DMS153 treated with DMSO at 0.1 percent for 48 hours (cell line): ENCODE measurements around the gene TPRG1.

ENCODE experiments used
- DNase-seq: peaks from one replicate; lab custom pipeline; 2025; ENCODE audit not compliant: unreplicated experiment; lab: John Stamatoyannopoulos, UW

TPRG1 gene

DNA sequence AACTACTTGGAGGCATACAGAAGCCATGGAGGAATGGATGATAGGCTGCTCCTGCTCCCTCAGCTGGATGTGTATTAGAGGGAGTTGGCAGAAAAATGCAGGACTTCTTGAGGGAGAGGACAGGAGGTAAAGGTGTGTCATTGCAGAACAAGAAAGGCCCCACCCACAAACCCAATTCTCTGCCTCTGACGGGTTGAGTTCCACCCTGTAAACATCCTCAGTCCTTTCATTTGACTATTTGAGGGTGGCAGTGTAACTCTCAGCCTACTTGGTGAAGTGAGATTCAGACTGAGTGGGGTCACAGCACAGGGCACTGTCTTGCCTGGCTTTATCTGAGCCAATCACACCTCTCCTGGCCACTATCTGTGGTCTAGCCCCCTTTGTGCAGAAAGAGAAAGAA lies at the start of gene TPRG1:
TPRG1 (plus strand) TSS at position 265 of the 400 bp plus-strand sequence. CDS start 35,414 bp downstream, outside the sequence.
- DNase-seq: no peak

DNA sequence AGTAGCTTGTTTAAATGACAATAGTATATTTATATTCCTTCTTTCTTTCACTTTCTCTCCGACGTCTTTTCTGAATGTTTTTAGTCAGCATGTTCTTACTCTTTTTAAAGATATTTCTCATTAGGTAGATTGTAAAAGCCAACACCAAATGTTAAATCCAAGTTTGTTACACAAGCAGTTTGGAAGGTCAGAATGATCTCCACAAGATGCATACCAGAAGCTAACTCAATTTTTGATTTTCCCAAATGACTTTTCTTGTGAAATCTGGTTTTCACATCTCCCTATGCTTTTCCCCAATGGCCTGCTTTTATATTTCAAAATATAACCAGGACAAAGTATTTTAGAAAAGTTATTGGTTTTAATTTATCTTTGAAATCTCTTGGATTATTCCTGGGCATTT lies 49.7 kb upstream of the TPRG1 start:
- DNase-seq: no peak

DNA sequence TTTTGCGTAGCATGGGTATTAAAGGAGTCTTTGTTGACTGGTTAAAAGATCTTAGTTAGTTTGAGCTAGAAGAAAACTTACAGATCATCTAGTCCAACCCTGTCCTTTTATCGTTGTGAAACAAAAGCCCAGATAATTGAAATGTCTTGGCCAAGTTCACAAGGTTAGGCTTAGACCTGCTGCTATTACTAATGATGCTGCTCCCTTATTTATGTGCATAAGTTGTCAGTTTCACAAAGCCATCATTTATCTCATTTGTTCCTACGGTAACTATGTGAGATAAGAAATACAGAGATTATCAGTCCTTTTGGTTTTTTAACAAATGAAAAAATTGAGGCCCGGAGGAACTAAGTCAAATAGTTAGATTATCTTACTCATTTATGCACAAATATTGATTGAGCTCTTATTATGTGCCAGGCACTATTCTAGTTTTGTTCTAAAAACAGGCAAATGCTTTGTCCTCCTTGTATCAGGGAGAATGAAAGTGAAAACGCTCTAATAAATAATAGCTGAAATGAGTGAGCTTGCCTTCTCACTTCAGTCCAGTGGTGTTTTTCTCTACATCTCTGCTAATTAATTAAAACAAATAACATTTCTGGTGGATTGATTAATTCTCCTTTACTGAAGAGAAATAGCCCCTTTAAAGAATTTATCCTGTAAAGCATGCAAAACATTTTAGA lies 49.1 kb upstream of the TPRG1 start:
- no peak for DNase-seq

DNA sequence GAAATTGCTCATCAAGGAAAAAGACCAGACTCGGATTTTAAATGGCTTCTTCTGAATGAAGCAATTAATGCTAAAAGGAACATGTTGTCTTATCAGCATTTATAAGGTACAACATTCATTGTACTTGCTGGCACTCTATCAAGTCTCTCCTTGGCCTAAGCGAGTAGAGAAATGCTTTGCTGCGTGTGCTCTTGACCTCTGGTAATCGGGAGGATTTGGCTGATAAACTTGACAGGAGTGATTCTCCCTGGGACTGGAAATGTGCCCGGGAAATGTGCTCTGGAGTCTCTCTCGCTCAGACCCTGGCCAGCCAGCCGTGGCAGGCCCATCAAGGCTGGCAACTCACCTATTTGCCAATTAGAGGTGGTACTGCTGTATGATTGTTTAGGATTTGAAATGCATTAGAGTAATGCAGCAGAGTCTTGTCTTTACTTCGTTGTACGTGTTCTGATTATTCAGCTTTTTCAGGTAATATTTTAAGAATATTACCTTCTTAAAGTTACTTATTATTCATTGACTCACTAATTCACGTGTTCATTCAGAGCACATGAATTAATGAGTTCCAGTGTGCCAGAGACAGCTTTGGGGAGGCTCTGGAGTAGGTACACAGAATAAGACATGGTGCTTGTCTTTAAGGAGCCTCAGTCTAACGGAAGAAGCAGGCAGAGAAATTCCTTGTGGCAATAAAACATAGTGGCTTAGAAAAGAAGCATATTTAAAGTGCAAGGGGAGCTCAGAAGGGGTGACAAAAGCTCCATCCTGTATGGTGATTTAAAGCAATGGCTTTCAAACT lies 48.0 kb upstream of the TPRG1 start:
- no peak for DNase-seq

GRCh38 chr3:189132231-189132671 lies 39.5 kb upstream of the TPRG1 start:
- no peak for DNase-seq

- DNase-seq: no peak
These were observed 38.9 kb upstream of the TPRG1 start for GRCh38 chr3:189132839-189133238.

DNA sequence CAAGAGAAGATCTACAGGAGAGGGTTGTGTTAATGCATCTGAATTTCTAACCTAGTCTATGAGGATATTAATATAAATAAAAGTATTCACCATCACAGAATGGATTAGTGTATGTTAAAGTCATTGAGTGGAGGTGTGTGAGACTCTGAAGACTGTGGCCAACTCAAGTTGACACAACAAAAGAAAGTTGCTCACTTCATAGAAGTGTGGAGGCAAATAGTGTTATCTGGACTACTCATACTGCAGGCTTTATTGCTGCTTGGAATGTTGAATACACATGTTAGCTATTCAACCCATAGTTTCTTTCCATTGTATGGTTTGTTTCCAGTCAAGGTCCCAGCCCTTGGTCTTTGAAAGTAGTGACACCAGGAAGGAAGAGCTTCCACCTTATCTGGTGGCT lies 38.0 kb upstream of the TPRG1 start:
- DNase-seq: no peak

- no peak for DNase-seq
These were observed 34.4 kb upstream of the TPRG1 start for GRCh38 chr3:189137416-189137815.

GRCh38 chr3:189138901-189139610 lies 32.7 kb upstream of the TPRG1 start:
- no peak for DNase-seq

DNA sequence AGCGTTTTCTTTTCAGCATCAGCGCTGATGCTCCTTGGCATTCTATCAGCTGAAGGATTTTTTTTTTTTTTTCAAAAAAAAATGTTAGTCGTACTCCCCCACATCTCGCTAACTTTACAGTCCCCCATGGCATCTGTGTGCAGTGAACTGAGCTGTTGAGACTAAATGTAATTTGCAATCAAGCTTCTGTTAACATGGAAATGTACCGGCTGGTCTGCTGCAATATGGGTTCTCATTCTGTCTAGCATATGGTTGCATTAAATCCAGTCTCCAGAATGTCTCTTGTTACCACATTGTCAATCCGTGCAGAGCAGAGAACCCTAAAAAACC lies 32.2 kb upstream of the TPRG1 start:
- no peak for DNase-seq

DNA sequence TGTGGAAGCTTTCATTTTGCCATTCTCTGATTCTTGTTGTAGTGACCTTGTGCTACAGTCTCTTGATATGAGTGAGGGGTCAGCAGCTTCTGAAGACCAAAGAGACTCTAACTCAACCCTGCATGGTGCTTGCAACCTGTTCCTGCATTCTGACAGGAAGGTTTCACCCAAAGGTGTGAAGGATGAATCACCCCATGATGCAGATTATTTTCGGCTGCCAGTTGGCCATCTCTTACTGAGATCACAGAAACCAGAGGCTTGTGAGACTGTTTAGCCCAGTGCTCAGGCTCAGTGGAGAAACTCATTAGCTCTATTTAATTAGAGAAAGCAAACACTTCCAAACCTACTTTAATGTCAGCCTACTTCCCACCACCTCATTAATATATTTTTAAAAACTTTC lies 29.2 kb upstream of the TPRG1 start:
- no peak for DNase-seq

DNA sequence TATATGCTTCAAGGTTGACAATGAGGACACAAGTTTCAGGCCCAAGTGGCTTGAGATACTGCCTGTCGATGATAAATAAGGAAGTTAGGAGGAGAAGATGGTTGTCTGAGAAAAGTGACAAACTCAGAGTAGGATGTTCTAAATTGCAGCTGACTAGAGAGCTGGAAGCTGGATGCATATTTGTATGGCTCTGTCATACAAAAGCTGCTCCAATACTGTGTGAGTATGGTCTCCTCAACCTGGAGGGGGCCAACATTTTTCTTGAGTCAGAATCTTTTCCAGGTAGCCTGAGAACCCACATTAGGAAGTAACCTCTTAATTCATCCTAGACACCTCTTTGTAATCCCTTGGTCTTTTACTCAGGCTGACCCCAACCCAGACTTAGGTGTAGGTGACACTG lies 28.4 kb upstream of the TPRG1 start:
- no peak for DNase-seq

- DNase-seq: no peak
These were observed 28.0 kb upstream of the TPRG1 start for GRCh38 chr3:189143771-189144170.

GRCh38 chr3:189144645-189145044 lies 27.1 kb upstream of the TPRG1 start:
- peak; percentile 57 for DNase-seq

DNA sequence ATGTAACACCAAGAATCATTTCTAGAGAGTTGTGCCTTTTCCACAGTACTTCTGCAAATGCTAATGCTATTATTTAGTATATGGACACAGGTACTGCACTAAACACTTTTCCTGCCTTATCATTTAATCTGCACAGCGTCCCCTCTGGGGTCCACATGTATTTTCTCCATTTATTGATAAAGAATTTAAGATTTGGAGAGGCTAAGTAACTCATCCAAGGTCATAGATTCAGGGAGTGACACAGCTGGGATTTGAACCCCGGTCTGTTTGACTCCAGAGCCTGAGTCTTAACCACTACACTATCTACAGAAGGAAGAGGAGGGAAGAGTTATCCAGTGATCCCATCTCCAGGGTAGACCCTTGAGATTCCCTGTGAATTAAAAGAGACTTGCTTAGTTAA lies 24.9 kb upstream of the TPRG1 start:
- DNase-seq: no peak

DNA sequence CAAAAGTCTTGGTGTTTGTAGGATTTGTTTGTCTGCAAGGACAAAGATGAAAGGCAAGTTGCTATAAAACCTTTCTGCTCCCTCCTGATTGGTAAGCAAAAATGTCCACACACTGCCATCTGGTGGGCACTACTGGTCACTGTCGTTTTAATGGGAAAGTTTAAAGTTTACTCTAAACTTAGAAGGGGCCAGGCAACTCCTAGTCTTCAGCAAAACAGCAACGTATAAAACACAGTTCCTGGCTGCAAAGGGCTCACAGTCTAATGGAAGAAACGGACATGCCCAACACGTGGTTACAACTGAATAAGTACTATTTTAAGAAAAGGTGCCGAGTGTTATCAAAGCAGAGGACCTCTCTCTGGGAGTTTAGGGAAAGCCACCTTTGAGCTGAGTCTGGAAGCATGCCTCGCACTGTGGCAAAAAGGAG lies 23.7 kb upstream of the TPRG1 start:
- DNase-seq: peak; percentile 69

- DNase-seq: no peak
These were observed 22.6 kb upstream of the TPRG1 start for GRCh38 chr3:189149203-189149602.

DNA sequence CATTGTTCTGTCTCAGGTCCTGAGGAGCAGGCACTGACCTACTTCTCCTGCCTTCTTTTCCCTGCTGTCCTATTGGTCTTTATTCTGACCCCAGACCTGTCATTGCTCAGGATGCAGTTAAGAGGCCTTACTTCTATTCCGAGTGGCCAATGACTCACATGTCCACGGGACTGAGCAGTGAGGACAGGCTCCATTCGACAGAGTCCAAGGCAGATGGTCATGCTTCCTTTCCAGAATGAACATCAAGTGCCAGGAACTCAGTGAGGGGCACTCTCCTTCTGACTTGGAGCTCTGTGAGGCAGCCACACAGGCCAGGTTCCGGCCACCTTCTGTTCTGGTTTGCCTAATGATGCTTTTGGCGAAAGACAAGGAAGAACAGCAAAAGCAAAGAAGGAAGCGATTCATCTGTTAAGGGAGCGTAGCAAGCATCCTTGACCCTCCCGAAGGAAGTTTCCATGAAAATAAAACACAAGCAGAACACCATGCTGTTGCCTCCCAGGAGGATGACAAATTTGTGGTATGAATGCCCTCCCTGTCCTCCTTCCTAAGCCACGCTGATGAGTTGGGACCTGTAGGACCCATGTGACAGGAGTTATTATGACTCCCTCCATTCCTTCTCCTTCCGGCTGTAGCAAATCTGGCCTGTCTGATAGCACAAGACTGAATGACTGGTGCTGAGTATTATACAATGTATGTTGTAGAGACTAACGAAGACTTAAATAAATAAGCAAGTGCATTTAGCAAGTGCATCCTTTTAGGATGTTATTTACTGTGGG lies 14.4 kb upstream of the TPRG1 start:
- DNase-seq: no peak

DNA sequence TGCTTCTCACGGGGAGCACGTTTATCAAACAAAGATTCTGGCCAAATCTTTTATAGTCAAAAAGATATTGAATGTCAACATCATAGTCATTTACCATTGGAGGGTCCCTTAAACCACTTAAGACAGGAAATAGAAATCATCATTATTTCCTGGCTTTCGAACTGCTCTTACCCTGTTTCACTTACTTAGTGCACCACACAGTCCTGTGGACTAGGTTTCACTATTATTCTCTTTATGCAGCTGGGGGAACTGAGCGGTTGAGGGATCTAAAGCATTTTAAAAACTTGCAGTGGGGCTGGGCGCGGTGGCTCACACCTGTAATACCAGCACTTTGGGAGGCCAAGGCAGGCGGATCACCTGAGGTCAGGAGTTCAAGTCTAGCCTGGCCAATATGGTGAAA lies 13.7 kb upstream of the TPRG1 start:
- no peak for DNase-seq

DNA sequence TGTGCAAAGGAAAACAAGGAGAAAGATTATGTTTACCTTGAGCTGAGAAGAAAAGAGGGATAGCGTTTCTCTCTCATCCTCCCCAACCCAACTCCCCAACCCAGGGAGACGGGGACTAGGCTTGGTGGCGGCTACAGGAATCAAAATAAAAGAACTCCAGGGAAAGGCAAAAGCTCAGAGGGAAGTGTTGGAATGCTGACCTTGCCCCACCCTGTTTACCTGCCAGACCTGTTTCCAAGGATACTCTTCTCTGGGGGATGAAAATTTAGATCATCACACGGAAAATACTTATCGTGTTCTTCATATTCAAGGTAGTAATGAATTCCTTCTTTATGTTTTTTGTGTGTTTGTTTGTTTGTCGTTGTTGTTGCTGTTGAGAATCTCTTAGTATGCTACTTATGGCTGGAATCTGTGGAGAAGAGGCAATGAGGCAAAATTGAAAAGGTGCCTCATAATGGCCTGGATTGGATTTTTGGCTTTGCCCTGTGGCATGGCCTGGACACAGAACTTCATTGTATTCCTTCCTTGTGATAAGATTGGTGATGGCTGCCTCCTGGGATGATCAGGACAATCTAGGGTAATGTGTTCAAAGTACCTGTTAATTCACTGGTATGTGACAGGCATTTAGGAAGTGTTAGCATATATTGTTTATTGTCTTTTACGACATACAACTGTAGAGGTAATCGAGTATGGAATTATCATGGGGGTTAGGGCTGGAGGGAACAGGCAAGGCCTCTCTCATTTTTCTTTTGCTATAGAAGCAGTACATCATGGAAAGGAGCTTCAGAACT lies 11.1 kb upstream of the TPRG1 start:
- no peak for DNase-seq
